HepG2 (cell line): ENCODE measurements around the gene MLLT10. TPM values are rescaled to one million over a fixed set of nuclear protein-coding genes. Genes with fewer than 3 reads are reported as not detected.

Experiments used
- CHCHD3 ChIP-seq: sonication (generic); formaldehyde crosslinking; IDR thresholded peaks from 2 replicates; pipeline ENCODE4 v1.8.0; 2022; ENCODE audit warnings: mild to moderate bottlenecking, missing genetic modification reagents, moderate library complexity
- HNRNPK ChIP-seq: fragments of 200-400 bp; formaldehyde crosslinking; IDR thresholded peaks from 2 replicates; pipeline ENCODE4 v1.6.1; 2018; ENCODE audit warnings: low read length, low read depth, moderate library complexity, mild to moderate bottlenecking; ENCODE audit not compliant: poor library complexity, severe bottlenecking
- KDM5B ChIP-seq: sonication (generic); formaldehyde crosslinking; IDR thresholded peaks from 2 replicates; pipeline ENCODE4 v1.4.0; 2020; ENCODE audit warnings: missing genetic modification reagents, mild to moderate bottlenecking, borderline replicate concordance
- MED8 ChIP-seq: sonication (generic); formaldehyde crosslinking; IDR thresholded peaks from 2 replicates; pipeline ENCODE4 v1.8.1; 2023; ENCODE audit warnings: mild to moderate bottlenecking, missing genetic modification reagents; ENCODE audit not compliant: insufficient replicate concordance
- MIXL1 ChIP-seq: IDR thresholded peaks from 2 replicates; pipeline ENCODE4 v1.6.1; 2016
- NCOA2 ChIP-seq: sonication (generic); formaldehyde crosslinking; IDR thresholded peaks from 2 replicates; pipeline ENCODE4 v1.8.0; 2022; ENCODE audit warnings: inconsistent platforms
- PCBP1 ChIP-seq: fragments of 200-400 bp; formaldehyde crosslinking; IDR thresholded peaks from 2 replicates; pipeline ENCODE4 v1.6.1; 2017; ENCODE audit warnings: mild to moderate bottlenecking, low read depth, low read length, borderline replicate concordance
- SPEN ChIP-seq: sonication (generic); formaldehyde crosslinking; IDR thresholded peaks from 2 replicates; pipeline ENCODE4 v1.5.1; 2020; ENCODE audit warnings: low read depth, mild to moderate bottlenecking, missing genetic modification reagents
- ZBTB42 ChIP-seq: sonication (generic); formaldehyde crosslinking; IDR thresholded peaks from 2 replicates; pipeline ENCODE4 v1.5.0; 2020; ENCODE audit warnings: mild to moderate bottlenecking, missing genetic modification reagents
- ZFY ChIP-seq: sonication (generic); formaldehyde crosslinking; IDR thresholded peaks from 2 replicates; pipeline ENCODE4 v1.4.0; 2020; ENCODE audit warnings: missing genetic modification reagents
- ZNF124 ChIP-seq: sonication (generic); formaldehyde crosslinking; IDR thresholded peaks from 2 replicates; pipeline ENCODE4 v1.4.0; 2020; ENCODE audit warnings: missing genetic modification reagents
- ZNF335 ChIP-seq: sonication (generic); formaldehyde crosslinking; IDR thresholded peaks from 2 replicates; pipeline ENCODE4 v1.4.0; 2020; ENCODE audit warnings: missing genetic modification reagents
- ZNF446 ChIP-seq: sonication (generic); formaldehyde crosslinking; IDR thresholded peaks from 2 replicates; pipeline ENCODE4 v1.5.0; 2020; ENCODE audit warnings: mild to moderate bottlenecking, missing genetic modification reagents
- ZNF549 ChIP-seq: sonication (generic); formaldehyde crosslinking; IDR thresholded peaks from 2 replicates; pipeline ENCODE4 v1.5.0; 2020; ENCODE audit warnings: missing genetic modification reagents
- ZNF564 ChIP-seq: sonication (generic); formaldehyde crosslinking; IDR thresholded peaks from 2 replicates; pipeline ENCODE4 v1.8.1; 2023; ENCODE audit warnings: mild to moderate bottlenecking, missing genetic modification reagents
- ZNF570 ChIP-seq: sonication (generic); formaldehyde crosslinking; IDR thresholded peaks from 2 replicates; pipeline ENCODE4 v1.4.0; 2020; ENCODE audit warnings: mild to moderate bottlenecking, missing genetic modification reagents, borderline replicate concordance
- ZSCAN12 ChIP-seq: sonication (generic); formaldehyde crosslinking; IDR thresholded peaks from 2 replicates; pipeline ENCODE4 v1.9.0; 2021; ENCODE audit warnings: mild to moderate bottlenecking, missing genetic modification reagents
- polyA plus RNA-seq, 8 experiments: library from polyadenylated mRNA; depleted of rRNA in 3 of 8; stranded (reverse) in 7 of 8; unstranded in 1 of 8; fragments of >200 nt; fragmentation: Illumina TruSeq in 4 of 8; extraction: Trizol in 4 of 8; gene quantifications; 2 replicates each; pipeline versions ENCODE4 v1.2.1 to v1.2.3, GENCODE V29; 2011 to 2016; ENCODE audit warnings: low read depth in 4 of 8, missing spikeins in 1 of 8, mixed read lengths in 1 of 8; ENCODE audit not compliant: insufficient read depth in 1 of 8
- total RNA-seq, 5 experiments: library from RNA; depleted of rRNA; stranded (reverse); fragments of >200 nt; fragmentation: Illumina TruSeq; extraction: Trizol; gene quantifications; 2 replicates each; pipeline ENCODE4 v1.2.3, GENCODE V29; 2016; ENCODE audit warnings: low read depth in 1 of 5
- TF ChIP-seq, protein P1 (sequence below), 2 experiments: sonication (generic) in 1 of 2; formaldehyde crosslinking in 1 of 2; IDR thresholded peaks; 2 replicates each; pipeline versions ENCODE4 v1.6.1 to v1.9.0; 2014 to 2022; ENCODE audit warnings: antibody characterized with exemption in 1 of 2, borderline replicate concordance in 1 of 2, inconsistent platforms in 1 of 2, low read depth in 1 of 2, missing genetic modification reagents in 1 of 2
- TF ChIP-seq, protein P2 (sequence below): sonication (generic); formaldehyde crosslinking; IDR thresholded peaks from 2 replicates; pipeline ENCODE4 v1.8.0; 2022; ENCODE audit warnings: missing genetic modification reagents, low read depth, mild to moderate bottlenecking, borderline replicate concordance
- TF ChIP-seq, protein P3 (sequence below): IDR thresholded peaks from 2 replicates; pipeline ENCODE4 v1.6.1; 2016; ENCODE audit warnings: control low read depth
- TF ChIP-seq, protein P4 (sequence below): sonication (generic); formaldehyde crosslinking; IDR thresholded peaks from 2 replicates; pipeline ENCODE4 v1.8.0; 2022; ENCODE audit warnings: mild to moderate bottlenecking, missing genetic modification reagents, moderate library complexity

Gene MLLT10
- total and polyA plus RNA-seq, 2 of the 13 experiments (the other 11 are each of a cell fraction or from before 2014, with no cell fraction given), result 51.3 to 84.1 TPM

DNA sequence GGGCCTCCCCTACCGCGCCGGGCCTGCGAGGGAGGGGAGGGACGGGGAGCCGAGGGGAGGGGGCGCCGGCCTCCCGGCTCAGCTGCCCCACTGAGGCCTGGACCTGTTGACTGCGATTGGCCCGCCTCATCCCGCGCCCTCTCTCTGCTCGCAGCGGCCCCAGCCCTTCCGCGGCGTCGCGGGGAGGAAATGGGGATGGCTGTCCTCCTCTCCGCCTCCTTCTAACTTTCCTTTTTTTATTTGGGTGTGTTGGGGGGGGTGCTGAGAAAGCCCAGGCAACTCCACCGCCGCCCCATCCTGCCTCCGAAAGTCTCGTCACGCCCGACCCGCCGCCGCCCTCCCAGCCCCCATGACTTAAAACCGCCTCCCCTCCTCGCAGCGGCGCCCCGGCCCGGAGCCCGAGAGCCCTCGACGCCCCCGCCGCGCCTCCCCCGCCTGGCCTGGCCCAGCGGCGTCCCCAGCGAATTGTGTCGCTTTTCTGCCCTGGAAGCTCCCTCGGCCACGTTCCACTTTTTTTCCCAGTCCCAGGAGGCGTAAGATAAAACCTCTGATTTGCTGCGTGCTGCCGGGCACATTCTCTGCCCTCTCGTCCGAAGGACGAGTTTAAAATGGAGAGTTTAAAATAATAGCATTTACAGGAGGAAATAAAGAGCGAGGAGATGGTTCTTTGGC, 7.7 kb upstream of the MLLT10 start (continued):
- TF ChIP-seq, protein P1, sequence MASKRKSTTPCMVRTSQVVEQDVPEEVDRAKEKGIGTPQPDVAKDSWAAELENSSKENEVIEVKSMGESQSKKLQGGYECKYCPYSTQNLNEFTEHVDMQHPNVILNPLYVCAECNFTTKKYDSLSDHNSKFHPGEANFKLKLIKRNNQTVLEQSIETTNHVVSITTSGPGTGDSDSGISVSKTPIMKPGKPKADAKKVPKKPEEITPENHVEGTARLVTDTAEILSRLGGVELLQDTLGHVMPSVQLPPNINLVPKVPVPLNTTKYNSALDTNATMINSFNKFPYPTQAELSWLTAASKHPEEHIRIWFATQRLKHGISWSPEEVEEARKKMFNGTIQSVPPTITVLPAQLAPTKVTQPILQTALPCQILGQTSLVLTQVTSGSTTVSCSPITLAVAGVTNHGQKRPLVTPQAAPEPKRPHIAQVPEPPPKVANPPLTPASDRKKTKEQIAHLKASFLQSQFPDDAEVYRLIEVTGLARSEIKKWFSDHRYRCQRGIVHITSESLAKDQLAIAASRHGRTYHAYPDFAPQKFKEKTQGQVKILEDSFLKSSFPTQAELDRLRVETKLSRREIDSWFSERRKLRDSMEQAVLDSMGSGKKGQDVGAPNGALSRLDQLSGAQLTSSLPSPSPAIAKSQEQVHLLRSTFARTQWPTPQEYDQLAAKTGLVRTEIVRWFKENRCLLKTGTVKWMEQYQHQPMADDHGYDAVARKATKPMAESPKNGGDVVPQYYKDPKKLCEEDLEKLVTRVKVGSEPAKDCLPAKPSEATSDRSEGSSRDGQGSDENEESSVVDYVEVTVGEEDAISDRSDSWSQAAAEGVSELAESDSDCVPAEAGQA (IDR thresholded peaks at IDR 0.05; ENCODE audit: low read depth), result no peak
- TF ChIP-seq, protein P1 (CRISPR knock-in tag; IDR thresholded peaks at IDR 0.05; ENCODE audit: borderline replicate concordance), result no peak
- TF ChIP-seq, protein P2, sequence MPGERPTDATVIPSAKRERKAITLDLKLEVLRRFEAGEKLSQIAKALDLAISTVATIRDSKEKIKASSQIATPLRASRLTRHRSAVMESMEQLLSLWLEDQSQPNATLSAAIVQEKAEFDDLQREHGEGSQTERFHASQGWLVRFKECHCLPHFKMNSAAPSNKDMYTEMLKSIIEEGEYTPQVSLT (CRISPR knock-in tag), result no peak
- no peak for TF ChIP-seq CHCHD3 (CRISPR knock-in tag)
- TF ChIP-seq ZNF335 (CRISPR knock-in tag), result no peak; the same call in 1 of the 2 replicates
- no peak for TF ChIP-seq ZNF549
- TF ChIP-seq, protein P3, sequence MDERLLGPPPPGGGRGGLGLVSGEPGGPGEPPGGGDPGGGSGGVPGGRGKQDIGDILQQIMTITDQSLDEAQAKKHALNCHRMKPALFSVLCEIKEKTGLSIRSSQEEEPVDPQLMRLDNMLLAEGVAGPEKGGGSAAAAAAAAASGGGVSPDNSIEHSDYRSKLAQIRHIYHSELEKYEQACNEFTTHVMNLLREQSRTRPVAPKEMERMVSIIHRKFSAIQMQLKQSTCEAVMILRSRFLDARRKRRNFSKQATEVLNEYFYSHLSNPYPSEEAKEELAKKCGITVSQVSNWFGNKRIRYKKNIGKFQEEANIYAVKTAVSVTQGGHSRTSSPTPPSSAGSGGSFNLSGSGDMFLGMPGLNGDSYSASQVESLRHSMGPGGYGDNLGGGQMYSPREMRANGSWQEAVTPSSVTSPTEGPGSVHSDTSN, result no peak
- TF ChIP-seq ZBTB42 (CRISPR knock-in tag), result no peak
- TF ChIP-seq ZNF124, result no peak
- peak; percentile 11 for TF ChIP-seq MED8
- no peak for TF ChIP-seq ZNF564 (CRISPR knock-in tag)
- no peak for TF ChIP-seq NCOA2 (CRISPR knock-in tag)
- TF ChIP-seq MIXL1, result no peak
- TF ChIP-seq ZNF570, result no peak
- peak; percentile 37; the same call in 1 of the 2 replicates for TF ChIP-seq KDM5B (CRISPR knock-in tag)
- peak; percentile 32; the same call in 1 of the 2 replicates for TF ChIP-seq ZNF446 (CRISPR knock-in tag)
- TF ChIP-seq, protein P4, sequence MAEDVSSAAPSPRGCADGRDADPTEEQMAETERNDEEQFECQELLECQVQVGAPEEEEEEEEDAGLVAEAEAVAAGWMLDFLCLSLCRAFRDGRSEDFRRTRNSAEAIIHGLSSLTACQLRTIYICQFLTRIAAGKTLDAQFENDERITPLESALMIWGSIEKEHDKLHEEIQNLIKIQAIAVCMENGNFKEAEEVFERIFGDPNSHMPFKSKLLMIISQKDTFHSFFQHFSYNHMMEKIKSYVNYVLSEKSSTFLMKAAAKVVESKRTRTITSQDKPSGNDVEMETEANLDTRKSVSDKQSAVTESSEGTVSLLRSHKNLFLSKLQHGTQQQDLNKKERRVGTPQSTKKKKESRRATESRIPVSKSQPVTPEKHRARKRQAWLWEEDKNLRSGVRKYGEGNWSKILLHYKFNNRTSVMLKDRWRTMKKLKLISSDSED (CRISPR knock-in tag), result no peak
- TF ChIP-seq HNRNPK, result peak; percentile 94
- TF ChIP-seq ZFY, result peak; percentile 91
- TF ChIP-seq SPEN (CRISPR knock-in tag), result peak; percentile 79
- no peak; the same call in 1 of the 2 replicates for TF ChIP-seq PCBP1
- 0 out of 2 replicates have a peak, but pooled peaks have one; percentile 14 for TF ChIP-seq ZSCAN12 (CRISPR knock-in tag)
